MM.1S (cell line): Measurements from ENCODE around the gene GPRASP3.

Experiments
- DNase-seq: peaks from one replicate; pipeline ENCODE4 v3.0.0-alpha.2; 2015
- H2AFZ ChIP-seq: fragments of 300-600 bp; sonication (generic); 2 replicates; pipeline ENCODE4 v1.6.0; 2016; ENCODE audit warnings: antibody characterized with exemption, low read length
- H3F3A ChIP-seq: fragments of 300-600 bp; sonication (generic); 2 replicates; pipeline ENCODE4 v1.6.1; 2016; ENCODE audit warnings: mild to moderate bottlenecking, antibody characterized with exemption, low read length, moderate library complexity, mixed read lengths; ENCODE audit not compliant: insufficient read depth
- H3K27ac ChIP-seq: fragments of 300-600 bp; sonication (generic); 2 replicates; pipeline ENCODE4 v1.5.1; 2016; ENCODE audit warnings: mild to moderate bottlenecking, low read length
- H3K27me3 ChIP-seq: fragments of 300-600 bp; sonication (generic); replicated peaks from 2 replicates; pipeline ENCODE4 v1.6.0; 2016; ENCODE audit warnings: low read length; ENCODE audit not compliant: insufficient read depth
- H3K36me3 ChIP-seq: fragments of 300-600 bp; sonication (generic); replicated peaks from 2 replicates; pipeline ENCODE4 v1.6.1; 2016; ENCODE audit warnings: mild to moderate bottlenecking, low read length, mixed read lengths; ENCODE audit not compliant: insufficient read depth
- H3K4me1 ChIP-seq: fragments of 300-600 bp; sonication (generic); 2 replicates; pipeline ENCODE4 v1.6.1; 2016; ENCODE audit warnings: low read length, mixed read lengths
- H3K4me2 ChIP-seq: fragments of 300-600 bp; sonication (generic); 2 replicates; pipeline ENCODE4 v1.6.0; 2016; ENCODE audit warnings: low read depth, low read length
- H3K4me3 ChIP-seq: fragments of 300-600 bp; sonication (generic); 2 replicates; pipeline ENCODE4 v1.5.1; 2016; ENCODE audit warnings: low read length, mixed read lengths
- H3K79me2 ChIP-seq: fragments of 300-600 bp; sonication (generic); 2 replicates; pipeline ENCODE4 v1.6.1; 2016; ENCODE audit warnings: mixed run types, low read length, mixed read lengths
- H3K9ac ChIP-seq: fragments of 300-600 bp; sonication (generic); 2 replicates; pipeline ENCODE4 v1.6.1; 2016; ENCODE audit warnings: low read length, mixed read lengths
- H3K9me2 ChIP-seq: fragments of 300-600 bp; sonication (generic); replicated peaks from 2 replicates; pipeline ENCODE4 v1.6.1; 2016; ENCODE audit warnings: mild to moderate bottlenecking, low read length, mixed read lengths; ENCODE audit not compliant: insufficient read depth
- H3K9me3 ChIP-seq: fragments of 300-600 bp; sonication (generic); replicated peaks from 2 replicates; pipeline ENCODE4 v1.6.1; 2016; ENCODE audit warnings: mild to moderate bottlenecking, low read length, mixed read lengths; ENCODE audit not compliant: insufficient read depth
- H4K20me1 ChIP-seq: fragments of 300-600 bp; sonication (generic); 2 replicates; pipeline ENCODE4 v1.6.1; 2016; ENCODE audit warnings: mild to moderate bottlenecking, low read length, moderate library complexity, mixed read lengths; ENCODE audit not compliant: insufficient read depth
- CTCF ChIP-seq: fragments of 300-600 bp; sonication (generic); IDR thresholded peaks from 2 replicates; pipeline ENCODE4 v1.5.1; 2016; ENCODE audit warnings: antibody characterized with exemption, low read length, mixed read lengths
- EZH2 ChIP-seq: fragments of 300-600 bp; sonication (generic); optimal IDR thresholded peaks from 2 replicates; pipeline ENCODE3; 2017; ENCODE audit warnings: low read depth, mild to moderate bottlenecking, antibody characterized with exemption, low read length, mixed read lengths
- EZH2phosphoT487 ChIP-seq: fragments of 300-600 bp; sonication (generic); IDR thresholded peaks from 2 replicates; pipeline ENCODE4 v1.6.1; 2018; ENCODE audit warnings: antibody characterized with exemption, low read length

GPRASP3 gene

GRCh38 chrX:102712216-102712966, 8.2 kb upstream of the GPRASP3 start, which contains the start of gene GPRASP2:
GPRASP2 (plus strand) TSS chrX:102712448; CDS start chrX:102714870, 2,422 bp downstream.
- no peak within 1 kb of the TSS for H3K4me3 ChIP-seq
- H3K36me3 ChIP-seq = no peaks in the 10 kb centered on the region
- no peaks in the 10 kb centered on the region for H3K4me1 ChIP-seq
- no peak within 1 kb of the TSS for H3K4me2 ChIP-seq
- H4K20me1 ChIP-seq = no peaks in the 10 kb centered on the region
- H3K27ac ChIP-seq = no peak within 1 kb of the TSS
- H3K79me2 ChIP-seq = no peaks in the 10 kb centered on the region
- TF ChIP-seq EZH2phosphoT487 = no peak
- TF ChIP-seq EZH2 = no peak
- no peak for TF ChIP-seq CTCF
- no peaks in the 10 kb centered on the region for H3F3A ChIP-seq
- no peak for DNase-seq
- no peak within 1 kb of the TSS for H2AFZ ChIP-seq
- H3K9ac ChIP-seq = no peak within 1 kb of the TSS
- no peaks in the 10 kb centered on the region for H3K9me2 ChIP-seq
- no peaks in the 10 kb centered on the region for H3K27me3 ChIP-seq
- H3K9me3 ChIP-seq = no peaks in the 10 kb centered on the region

GRCh38 chrX:102712981-102713625, 7.4 kb upstream of the GPRASP3 start:
- DNase-seq = no peak
- Histone ChIP-seq H3K27me3 (no peaks in the 10 kb centered on the region), H3F3A (no peaks in the 10 kb centered on the region), H3K4me1 (no peaks in the 10 kb centered on the region), H3K4me2 (no peak overlapping the region), H3K36me3 (no peaks in the 10 kb centered on the region), H3K27ac (no peak overlapping the region), H3K4me3 (no peak overlapping the region), H4K20me1 (no peaks in the 10 kb centered on the region), H3K9me3 (no peaks in the 10 kb centered on the region), H3K79me2 (no peaks in the 10 kb centered on the region), H2AFZ (no peak overlapping the region), H3K9ac (no peak overlapping the region), H3K9me2 (no peaks in the 10 kb centered on the region)
- TF ChIP-seq EZH2 = no peak
- TF ChIP-seq CTCF = no peak
- no peak for TF ChIP-seq EZH2phosphoT487

- no peaks in the 10 kb centered on the region for H3K79me2 ChIP-seq
- no peaks in the 10 kb centered on the region for H3K27me3 ChIP-seq
- H3K4me1 ChIP-seq = no peaks in the 10 kb centered on the region
- H3F3A ChIP-seq = no peaks in the 10 kb centered on the region
- TF ChIP-seq EZH2 (no peak), EZH2phosphoT487 (no peak), CTCF (no peak)
- no peaks in the 10 kb centered on the region for H3K9me2 ChIP-seq
- no peaks in the 10 kb centered on the region for H3K9me3 ChIP-seq
- H3K9ac ChIP-seq = no peak overlapping the region
- H2AFZ ChIP-seq = no peak overlapping the region
- no peak overlapping the region for H3K27ac ChIP-seq
- H3K4me2 ChIP-seq = no peak overlapping the region
- no peaks in the 10 kb centered on the region for H3K36me3 ChIP-seq
- no peaks in the 10 kb centered on the region for H4K20me1 ChIP-seq
- no peak overlapping the region for H3K4me3 ChIP-seq
- no peak for DNase-seq
These were observed 5.5 kb upstream of the GPRASP3 start for GRCh38 chrX:102714994-102715393.
